OCI-LY3 (cell line): ENCODE results near the gene SATB2.

ENCODE experiments used
- CTCF ChIP-seq: fragments of 200-600, 300-600 bp; sonication (generic); IDR thresholded peaks from 2 replicates; pipeline ENCODE4 v1.5.1; 2014; ENCODE audit warnings: antibody characterized with exemption, low read length, low read depth
- EZH2phosphoT487 ChIP-seq: fragments of 200-600 bp; shearing (Covaris generic); IDR thresholded peaks from 2 replicates; pipeline ENCODE4 v1.6.1; 2018; ENCODE audit warnings: antibody characterized with exemption, mixed run types, low read depth

- TF ChIP-seq CTCF = no peak
- TF ChIP-seq EZH2phosphoT487 = no peak
These were observed 4.8 kb downstream of the SATB2 start for GRCh38 chr2:199452991-199453379.
